Stimulated activated CD8-positive, alpha-beta memory T cell treated with anti-CD3 and anti-CD28 coated beads, Interleukin-12 subunit alpha, Interleukin-12 subunit beta, amount 100 ng/mL, for 4 hours (primary cell): Measurements from ENCODE around the gene VOPP1.
"Not testable (repeated sequence)": the region's sequence is repeated elsewhere in the genome, so short reads cannot be mapped to it uniquely, and the experiment has no call there.

Experiments used
- DNase-seq: peaks from one replicate; pipeline ENCODE4 v3.0.0-alpha.2; 2020; ENCODE audit warnings: low read depth

VOPP1 gene

DNA sequence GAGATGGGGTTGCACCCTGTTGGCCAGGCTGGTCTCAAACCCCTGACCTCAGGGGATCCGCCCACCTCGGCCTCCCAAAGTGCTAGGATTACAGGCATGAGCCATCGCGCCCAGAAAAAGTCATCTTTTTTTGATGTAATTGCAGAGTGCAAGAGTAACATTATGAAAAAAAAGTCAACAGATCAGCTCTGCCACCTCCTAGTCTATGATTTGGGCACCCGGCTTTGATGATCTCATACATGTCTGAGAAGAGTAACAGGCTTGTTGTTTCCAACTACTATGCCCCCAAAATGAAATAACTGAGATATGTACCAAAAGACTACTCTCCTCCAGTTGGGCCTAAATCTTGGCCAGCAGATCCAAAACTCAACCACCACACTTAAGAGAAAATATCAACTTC is 40.8 kb downstream of the VOPP1 start:
- DNase-seq, result no peak

GRCh38 chr7:55527307-55527706 is 45.0 kb downstream of the VOPP1 start:
- DNase-seq, result no peak

DNA sequence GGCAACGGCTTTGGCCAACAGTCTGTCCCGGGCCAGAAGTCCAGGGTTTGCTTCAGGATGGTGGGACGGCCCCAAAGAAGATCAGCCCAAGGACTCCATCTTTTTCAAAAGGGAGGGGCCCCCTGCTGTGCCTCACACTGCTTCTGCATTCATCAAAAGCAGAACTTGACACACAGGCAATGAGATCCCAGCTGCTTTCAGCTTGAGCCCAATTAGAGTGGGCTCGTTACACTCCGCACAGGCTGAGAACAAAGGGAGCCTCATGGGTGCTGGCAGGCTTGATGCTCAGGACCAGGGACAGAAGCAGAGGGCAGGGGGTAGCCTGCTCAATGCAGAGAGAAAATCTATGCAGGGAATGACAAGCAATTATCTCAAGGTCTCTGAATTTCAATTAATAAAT is 45.5 kb downstream of the VOPP1 start:
- DNase-seq, result no peak

GRCh38 chr7:55526329-55526728 is 46.0 kb downstream of the VOPP1 start:
- DNase-seq, result no peak

GRCh38 chr7:55524558-55525310 is 47.6 kb downstream of the VOPP1 start:
- no peak for DNase-seq

GRCh38 chr7:55523366-55523765 is 48.9 kb downstream of the VOPP1 start:
- DNase-seq, result no peak

DNA sequence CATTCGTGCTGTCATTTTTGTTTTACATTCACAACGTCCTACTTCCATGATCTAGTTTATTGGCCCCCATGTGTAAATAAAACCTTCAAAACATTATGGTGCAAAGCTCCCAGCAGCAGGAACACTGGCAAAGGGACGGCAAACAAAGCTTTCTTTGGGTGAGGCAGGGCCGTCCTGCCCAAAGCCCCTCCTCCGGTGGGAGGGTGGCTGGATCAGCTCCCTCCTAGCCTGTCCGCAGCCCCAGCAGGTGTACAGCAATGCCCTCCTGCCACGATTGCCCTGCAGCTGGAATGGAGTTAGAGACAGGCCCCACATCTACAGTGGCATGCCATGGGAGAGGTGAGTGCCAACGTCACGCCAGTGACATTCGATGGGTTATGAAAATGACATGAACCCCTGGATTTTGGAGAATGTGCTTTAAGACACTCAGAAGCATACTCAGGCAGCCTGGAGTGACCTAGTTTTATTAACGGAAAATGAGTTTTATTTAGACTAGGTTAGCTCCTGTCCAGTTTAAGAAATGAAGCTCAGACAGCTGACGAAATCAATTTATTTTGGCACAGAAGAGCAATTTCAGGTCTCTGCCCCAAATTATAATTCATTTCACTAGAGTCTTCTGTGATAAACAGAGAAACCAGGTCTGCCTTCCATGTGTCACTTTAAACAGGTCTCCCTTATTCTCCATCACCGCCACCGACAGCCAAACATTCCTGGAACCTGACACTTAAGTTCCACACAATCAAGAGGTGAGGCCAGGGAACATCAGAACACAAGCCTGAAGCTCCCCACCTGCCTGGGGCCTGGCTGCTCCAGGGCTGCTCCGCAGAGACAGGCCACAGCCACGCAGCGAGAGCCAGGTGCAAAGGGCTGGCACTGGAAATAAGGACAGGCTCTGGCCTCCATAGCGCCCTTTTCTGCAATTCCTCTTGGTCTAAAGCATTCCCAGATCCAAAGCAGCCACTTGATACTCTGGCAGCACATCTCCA is 50.1 kb downstream of the VOPP1 start:
- DNase-seq, result no peak

DNA sequence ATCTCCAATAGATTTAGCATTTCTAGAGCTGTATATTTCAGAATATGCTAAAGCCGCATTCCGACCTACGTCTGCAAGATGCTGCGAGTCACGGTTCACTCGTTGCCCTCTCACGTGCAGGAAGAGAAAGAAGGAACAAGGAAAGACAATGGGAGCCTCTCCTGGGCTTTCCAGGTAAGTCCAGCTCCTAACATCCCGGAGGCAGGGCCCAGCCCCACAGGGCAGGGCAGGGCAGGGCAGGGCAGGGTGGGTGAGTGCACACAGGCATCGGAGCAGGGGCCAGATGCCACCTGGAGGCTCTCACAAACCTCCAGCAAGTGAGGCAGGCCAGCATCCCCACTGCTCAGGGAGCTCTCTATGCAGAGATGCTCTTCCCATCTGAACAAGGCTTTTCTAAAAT is 50.8 kb downstream of the VOPP1 start:
- DNase-seq, result no peak

- DNase-seq, result no peak
These were observed 51.7 kb downstream of the VOPP1 start for GRCh38 chr7:55520426-55521140.

GRCh38 chr7:55518836-55519235 is 53.5 kb downstream of the VOPP1 start:
- DNase-seq, result no peak

DNA sequence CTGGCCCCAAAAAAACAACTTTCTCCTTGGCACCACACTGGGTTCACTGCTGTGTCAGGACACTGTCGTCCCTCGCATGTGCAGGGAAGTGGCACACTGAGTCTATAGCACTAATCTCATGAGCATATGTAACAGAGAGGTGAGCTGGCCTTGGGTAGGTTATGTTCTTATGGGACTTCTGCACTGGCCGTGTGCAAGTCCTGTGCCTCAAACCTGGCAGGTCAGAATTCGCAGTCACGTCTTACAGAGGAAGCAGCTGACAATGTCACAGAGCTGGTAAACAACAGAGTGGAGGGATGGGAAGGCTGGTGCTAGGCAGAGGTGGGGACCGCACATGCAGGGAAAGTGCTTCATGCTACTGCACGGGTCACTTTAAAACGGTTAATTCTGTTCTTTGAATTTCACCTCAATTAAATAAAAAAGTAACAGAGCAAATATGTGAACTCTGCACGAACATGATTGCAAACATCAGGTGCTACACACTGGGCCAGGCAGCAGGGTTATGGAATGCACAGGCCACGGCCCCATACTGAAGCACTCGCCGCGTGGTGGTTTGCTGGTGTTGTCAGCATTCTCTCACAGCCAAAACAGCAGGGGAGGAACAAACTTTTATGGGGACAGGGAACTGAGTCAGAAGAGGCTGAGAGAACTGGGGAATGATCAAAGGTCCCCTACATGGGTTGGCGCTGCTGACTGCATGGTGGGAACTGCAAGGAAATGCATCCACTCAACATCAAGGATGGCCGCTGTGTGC is 54.2 kb downstream of the VOPP1 start:
- no peak for DNase-seq

- no peak for DNase-seq
These were observed 55.1 kb downstream of the VOPP1 start for GRCh38 chr7:55517191-55517633.

DNA sequence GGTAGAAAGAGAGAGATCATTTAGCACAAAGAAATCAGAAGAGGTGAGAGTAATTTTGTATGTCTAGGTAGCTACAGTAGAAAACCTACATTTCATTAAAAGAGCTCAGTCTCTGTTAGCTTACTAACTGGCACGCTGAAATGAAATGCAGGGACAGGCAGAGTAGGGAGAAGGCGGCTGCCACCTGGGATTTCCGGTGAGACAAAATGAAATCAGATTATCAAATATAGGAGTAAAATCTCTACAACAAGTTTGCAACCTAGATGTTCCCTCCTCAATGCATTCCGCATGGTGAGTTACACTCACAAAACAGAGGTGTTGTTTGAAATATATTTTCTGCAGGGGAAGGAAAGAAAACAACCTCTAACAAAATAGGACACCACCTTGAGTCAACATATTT is 55.9 kb downstream of the VOPP1 start:
- DNase-seq, result no peak

- DNase-seq, result no peak
These were observed 56.6 kb downstream of the VOPP1 start for GRCh38 chr7:55515569-55516279.

DNA sequence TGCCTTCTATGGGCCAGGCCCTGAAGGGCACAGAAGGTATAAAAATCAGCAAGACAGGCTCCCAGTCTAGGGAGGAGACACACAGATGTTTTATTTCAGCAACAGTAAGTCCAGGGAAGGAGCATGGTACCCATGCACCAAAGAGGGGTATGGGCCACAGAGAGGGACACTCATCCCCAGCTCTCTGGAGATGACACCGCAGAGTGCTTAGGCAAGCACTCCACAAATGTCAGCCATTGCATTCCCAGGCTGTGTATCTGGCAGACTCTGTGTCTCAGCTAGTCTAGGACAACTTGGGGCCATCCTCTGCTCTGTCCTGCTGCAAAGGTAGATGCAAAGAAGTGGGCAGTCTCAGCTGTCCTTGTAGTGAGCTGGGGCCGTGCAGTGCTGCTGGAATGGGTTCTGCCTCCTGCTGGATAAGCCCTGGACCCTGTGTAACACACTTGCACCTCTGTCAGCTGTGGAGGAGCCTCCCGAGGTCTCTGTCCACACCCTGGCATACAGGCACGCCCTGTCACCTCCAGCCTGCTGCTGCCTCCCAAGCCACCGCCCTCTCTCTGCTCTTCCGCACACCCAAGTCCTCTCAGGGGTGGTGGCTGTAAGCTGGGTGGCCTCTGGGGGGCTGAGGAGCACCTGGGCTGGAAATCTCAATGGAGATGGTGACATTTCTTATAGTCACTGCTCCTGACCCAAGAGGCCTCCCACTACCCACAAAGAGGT is 57.6 kb downstream of the VOPP1 start:
- DNase-seq, result no peak

DNA sequence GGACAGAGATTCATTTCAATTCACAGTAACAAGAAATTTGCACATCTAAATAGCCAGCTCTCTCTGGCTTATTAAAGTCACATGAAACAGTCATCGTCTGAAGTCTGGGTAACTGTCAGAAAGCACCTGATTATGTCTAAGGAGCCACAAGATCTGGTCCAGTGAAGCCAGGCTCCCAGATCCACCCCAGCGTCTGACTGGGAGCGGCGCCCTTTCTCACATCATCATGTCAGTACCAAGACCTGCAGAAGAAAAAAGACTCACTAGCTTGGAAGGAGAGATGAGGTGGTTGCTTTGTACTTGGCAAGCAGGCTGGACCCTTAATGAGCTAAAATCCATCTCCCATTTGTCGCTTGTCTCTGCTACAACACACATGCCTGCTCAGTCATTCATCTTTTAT is 58.4 kb downstream of the VOPP1 start:
- no peak for DNase-seq

- no peak for DNase-seq
These were observed 59.6 kb downstream of the VOPP1 start for GRCh38 chr7:55512635-55513191.

- no peak for DNase-seq
These were observed 61.7 kb downstream of the VOPP1 start for GRCh38 chr7:55510621-55511020.

- not testable (repeated sequence) for DNase-seq
These were observed 62.1 kb downstream of the VOPP1 start for GRCh38 chr7:55510206-55510605.

- no peak for DNase-seq
These were observed 63.0 kb downstream of the VOPP1 start for GRCh38 chr7:55509322-55509721.
